Measurements from ENCODE around the gene STK38L.

GRCh38 chr12:27304856-27305255 is 60.8 kb downstream of the STK38L start:
- TF ChIP-seq RAD21 (IDR thresholded peaks at IDR 0.05; ENCODE audit: low read length) = no peak
- TF ChIP-seq CTCF (IDR thresholded peaks at IDR 0.05) = no peak
- TF ChIP-seq USF1 (IDR thresholded peaks at IDR 0.05; ENCODE audit: borderline replicate concordance, low read depth) = no peak
- TF ChIP-seq POLR2AphosphoS5 (IDR thresholded peaks at IDR 0.05; ENCODE audit: low read depth, low read length) = no peak
- TF ChIP-seq NFIC (IDR thresholded peaks at IDR 0.05; ENCODE audit: borderline replicate concordance) = no peak
- no peak for TF ChIP-seq EZH2phosphoT487 (IDR thresholded peaks at IDR 0.05; ENCODE audit: borderline replicate concordance, low read depth)
- TF ChIP-seq EP300 (IDR thresholded peaks at IDR 0.05; ENCODE audit: borderline replicate concordance in 1 of 2, low read depth in 1 of 2, low read length in 1 of 2) = no peak
- no peak for TF ChIP-seq ZBTB33 (IDR thresholded peaks at IDR 0.05; ENCODE audit: borderline replicate concordance, low read depth)
- no peak for TF ChIP-seq GATA2 (CRISPR knock-in tag; IDR thresholded peaks at IDR 0.05)
- TF ChIP-seq MEF2A (IDR thresholded peaks at IDR 0.05; ENCODE audit: borderline replicate concordance, low read depth) = no peak
